Ishikawa (cell line): ENCODE measurements around the gene ALG2.

Experiments used
- CEBPB ChIP-seq: IDR thresholded peaks from 2 replicates; pipeline ENCODE4 v1.6.1; 2012
- CREB1 ChIP-seq: IDR thresholded peaks from 2 replicates; pipeline ENCODE4 v1.6.1; 2012; ENCODE audit warnings: low read depth
- EGR1 ChIP-seq: IDR thresholded peaks from 2 replicates; pipeline ENCODE4 v1.6.1; 2012
- EP300 ChIP-seq: IDR thresholded peaks from 2 replicates; pipeline ENCODE4 v1.6.1; 2012; ENCODE audit warnings: borderline replicate concordance
- FOXM1 ChIP-seq: IDR thresholded peaks from 2 replicates; pipeline ENCODE4 v1.6.1; 2012; ENCODE audit warnings: low read depth, borderline replicate concordance
- MAX ChIP-seq: IDR thresholded peaks from 2 replicates; pipeline ENCODE4 v1.6.1; 2012
- NFIC ChIP-seq: IDR thresholded peaks from 2 replicates; pipeline ENCODE4 v1.6.1; 2012
- RAD21 ChIP-seq: IDR thresholded peaks from 2 replicates; pipeline ENCODE4 v1.6.1; 2012; ENCODE audit warnings: low read depth
- TAF1 ChIP-seq: IDR thresholded peaks from 2 replicates; pipeline ENCODE4 v1.6.1; 2012; ENCODE audit warnings: low read depth, mild to moderate bottlenecking
- TCF12 ChIP-seq: IDR thresholded peaks from 2 replicates; pipeline ENCODE4 v1.6.1; 2012; ENCODE audit warnings: low read depth
- TEAD4 ChIP-seq: IDR thresholded peaks from 2 replicates; pipeline ENCODE4 v1.6.1; 2012
- USF1 ChIP-seq: IDR thresholded peaks from 2 replicates; pipeline ENCODE4 v1.6.1; 2012
- YY1 ChIP-seq: IDR thresholded peaks from 2 replicates; pipeline ENCODE4 v1.6.1; 2012; ENCODE audit warnings: low read depth
- ZBTB7A ChIP-seq: IDR thresholded peaks from 2 replicates; pipeline ENCODE4 v1.6.1; 2012; ENCODE audit warnings: low read depth
- TF ChIP-seq, protein P1 (sequence below): IDR thresholded peaks from 2 replicates; pipeline ENCODE4 v1.6.1; 2012; ENCODE audit warnings: low read depth, mild to moderate bottlenecking

The ALG2 gene

DNA sequence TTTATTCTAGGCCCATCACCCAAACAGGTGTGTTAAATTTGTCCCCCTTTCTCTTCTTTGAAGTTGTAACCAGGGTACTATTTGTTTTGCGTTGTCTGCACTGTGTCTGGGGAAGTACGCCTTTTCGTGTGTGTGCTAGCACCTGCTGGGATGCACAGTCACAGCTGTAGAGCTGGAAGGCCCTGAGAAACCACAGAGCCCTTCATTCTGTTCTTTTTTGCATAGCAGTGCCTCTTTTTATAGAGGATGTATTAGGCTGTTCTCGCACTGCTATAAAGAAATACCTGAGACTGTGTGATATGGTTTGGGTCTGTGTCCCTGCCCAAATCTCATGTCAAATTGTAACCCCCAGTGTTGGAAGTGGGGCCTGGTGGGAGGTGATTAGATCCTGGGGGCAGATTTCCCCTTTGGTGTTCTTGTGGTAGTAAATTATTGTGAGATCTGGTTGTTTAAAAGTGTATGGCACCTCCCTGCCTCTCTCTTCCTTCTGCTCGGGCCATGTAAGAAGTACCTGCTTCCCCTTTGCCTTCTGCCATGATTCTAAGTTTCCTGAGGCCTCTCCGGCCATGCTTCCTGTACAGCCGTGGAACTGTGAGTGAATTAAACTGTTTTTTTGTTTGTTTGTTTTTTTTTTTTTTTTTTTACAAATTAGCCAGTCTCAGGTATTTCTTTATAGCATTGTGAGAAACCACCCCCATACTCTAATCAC, 14.3 kb upstream of the ALG2 start:
- TF ChIP-seq TEAD4, result no peak
- no peak for TF ChIP-seq EGR1

DNA sequence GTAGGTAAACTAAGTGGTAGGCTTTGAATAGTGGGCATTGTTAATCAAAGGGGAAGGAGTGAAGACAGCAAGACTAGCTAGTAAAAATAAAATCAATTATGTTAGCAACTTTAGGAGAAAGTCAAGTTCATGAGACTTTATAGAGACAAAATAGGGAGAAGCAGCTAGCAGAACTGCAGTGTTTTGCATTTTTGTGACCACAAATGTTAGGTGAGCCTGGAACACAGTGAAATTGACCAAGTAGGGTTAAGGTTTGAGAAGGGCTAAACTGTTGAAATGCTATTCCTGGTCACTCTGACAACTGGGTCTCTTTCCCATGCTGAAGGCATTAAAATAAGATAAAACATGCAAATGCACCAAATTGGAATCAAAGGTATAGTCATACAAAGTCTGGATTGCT, 13.3 kb upstream of the ALG2 start:
- TF ChIP-seq TAF1, result no peak
- no peak for TF ChIP-seq TCF12
- TF ChIP-seq RAD21, result no peak

DNA sequence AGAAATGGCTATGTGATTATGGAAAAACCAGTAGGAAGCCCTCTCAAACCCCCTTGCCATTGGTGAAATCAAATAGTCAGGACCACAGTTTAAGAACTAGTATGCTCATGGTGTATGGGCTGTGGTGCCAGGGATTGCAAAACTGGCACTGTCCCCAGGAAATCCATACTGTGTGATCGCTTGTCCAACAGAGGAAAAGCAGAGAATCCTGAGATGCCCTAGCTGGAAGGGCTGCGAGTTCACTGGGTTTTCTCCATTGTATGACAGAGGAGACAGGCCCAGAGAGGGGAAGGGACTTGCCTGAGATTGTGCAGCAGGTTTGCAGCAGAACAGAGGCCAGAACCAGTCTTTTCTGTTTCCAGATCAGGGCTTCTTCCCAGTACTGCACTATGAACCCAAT, 12.9 kb upstream of the ALG2 start:
- TF ChIP-seq EP300 (no peak), EGR1 (no peak), USF1 (no peak), ZBTB7A (no peak)

DNA sequence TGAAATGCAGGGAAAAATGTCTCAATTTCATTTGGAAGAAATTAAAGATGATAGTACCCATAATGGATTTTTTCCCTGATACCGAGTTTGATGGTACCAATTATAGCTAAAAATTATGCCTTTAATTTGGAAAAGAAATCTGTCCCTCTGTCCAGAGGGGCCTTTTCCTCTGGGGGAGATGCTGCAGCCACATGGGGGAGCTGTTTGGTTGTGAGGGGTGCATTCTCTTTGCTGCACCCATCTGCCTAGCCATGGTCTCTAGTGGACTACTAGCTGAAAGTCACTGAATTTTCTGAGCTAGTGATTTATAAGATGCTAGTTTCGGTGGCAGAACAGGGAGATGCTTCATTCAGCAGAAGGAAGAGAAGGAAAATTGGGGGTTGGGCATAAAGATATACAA, 10.0 kb upstream of the ALG2 start:
- TF ChIP-seq CEBPB (no peak), RAD21 (no peak; the same call in 1 of the 2 replicates), NFIC (no peak), ZBTB7A (no peak), FOXM1 (no peak), EP300 (no peak), YY1 (no peak), USF1 (no peak), TCF12 (no peak), CREB1 (no peak), MAX (no peak), TAF1 (no peak), TEAD4 (no peak), EGR1 (no peak)

- TF ChIP-seq EP300 (no peak), FOXM1 (no peak), YY1 (no peak), RAD21 (no peak), NFIC (no peak), TEAD4 (no peak), ZBTB7A (no peak), MAX (no peak), USF1 (no peak), TAF1 (no peak), EGR1 (no peak), CREB1 (no peak), CEBPB (no peak), TCF12 (no peak)
- TF ChIP-seq, protein P1, sequence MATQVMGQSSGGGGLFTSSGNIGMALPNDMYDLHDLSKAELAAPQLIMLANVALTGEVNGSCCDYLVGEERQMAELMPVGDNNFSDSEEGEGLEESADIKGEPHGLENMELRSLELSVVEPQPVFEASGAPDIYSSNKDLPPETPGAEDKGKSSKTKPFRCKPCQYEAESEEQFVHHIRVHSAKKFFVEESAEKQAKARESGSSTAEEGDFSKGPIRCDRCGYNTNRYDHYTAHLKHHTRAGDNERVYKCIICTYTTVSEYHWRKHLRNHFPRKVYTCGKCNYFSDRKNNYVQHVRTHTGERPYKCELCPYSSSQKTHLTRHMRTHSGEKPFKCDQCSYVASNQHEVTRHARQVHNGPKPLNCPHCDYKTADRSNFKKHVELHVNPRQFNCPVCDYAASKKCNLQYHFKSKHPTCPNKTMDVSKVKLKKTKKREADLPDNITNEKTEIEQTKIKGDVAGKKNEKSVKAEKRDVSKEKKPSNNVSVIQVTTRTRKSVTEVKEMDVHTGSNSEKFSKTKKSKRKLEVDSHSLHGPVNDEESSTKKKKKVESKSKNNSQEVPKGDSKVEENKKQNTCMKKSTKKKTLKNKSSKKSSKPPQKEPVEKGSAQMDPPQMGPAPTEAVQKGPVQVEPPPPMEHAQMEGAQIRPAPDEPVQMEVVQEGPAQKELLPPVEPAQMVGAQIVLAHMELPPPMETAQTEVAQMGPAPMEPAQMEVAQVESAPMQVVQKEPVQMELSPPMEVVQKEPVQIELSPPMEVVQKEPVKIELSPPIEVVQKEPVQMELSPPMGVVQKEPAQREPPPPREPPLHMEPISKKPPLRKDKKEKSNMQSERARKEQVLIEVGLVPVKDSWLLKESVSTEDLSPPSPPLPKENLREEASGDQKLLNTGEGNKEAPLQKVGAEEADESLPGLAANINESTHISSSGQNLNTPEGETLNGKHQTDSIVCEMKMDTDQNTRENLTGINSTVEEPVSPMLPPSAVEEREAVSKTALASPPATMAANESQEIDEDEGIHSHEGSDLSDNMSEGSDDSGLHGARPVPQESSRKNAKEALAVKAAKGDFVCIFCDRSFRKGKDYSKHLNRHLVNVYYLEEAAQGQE, result no peak
These were observed 8.5 kb upstream of the ALG2 start for GRCh38 chr9:99230206-99230605.

- no peak for TF ChIP-seq USF1
- TF ChIP-seq, protein P1, result no peak
- no peak for TF ChIP-seq FOXM1
- no peak for TF ChIP-seq EP300
- TF ChIP-seq CEBPB, result no peak
- TF ChIP-seq TAF1, result no peak
- TF ChIP-seq TCF12, result no peak
- TF ChIP-seq EGR1, result no peak
- TF ChIP-seq TEAD4, result no peak
- TF ChIP-seq CREB1, result no peak
- TF ChIP-seq MAX, result no peak
- TF ChIP-seq ZBTB7A, result no peak
- TF ChIP-seq YY1, result no peak
These were observed 4.3 kb upstream of the ALG2 start for GRCh38 chr9:99226054-99226453.
